HepG2 (cell line): ENCODE data around the gene SPAG7. TPM values are rescaled to one million over a fixed set of nuclear protein-coding genes. Genes with fewer than 3 reads are reported as not detected.

Experiments
- ETV5 ChIP-seq: IDR thresholded peaks from 2 replicates; pipeline ENCODE4 v1.6.1; 2018; ENCODE audit warnings: missing biosample characterization, missing genetic modification reagents, inconsistent platforms, borderline replicate concordance
- HIC2 ChIP-seq: sonication (generic); formaldehyde crosslinking; IDR thresholded peaks from 2 replicates; pipeline ENCODE4 v1.9.0; 2022; ENCODE audit warnings: low read depth, missing genetic modification reagents
- HNF4G ChIP-seq, 2 experiments: sonication (generic) in 1 of 2; formaldehyde crosslinking in 1 of 2; IDR thresholded peaks; 2 replicates each; pipeline versions ENCODE4 v1.4.0 to v1.6.1; 2011 to 2020; ENCODE audit warnings: borderline replicate concordance in 2 of 2, low read depth in 2 of 2, mild to moderate bottlenecking in 2 of 2, low read length in 1 of 2, missing genetic modification reagents in 1 of 2, moderate library complexity in 1 of 2
- LCORL ChIP-seq, 2 experiments: fragments of 450-650 bp in 1 of 2; sonication (generic) in 1 of 2; formaldehyde crosslinking in 1 of 2; IDR thresholded peaks; 2 replicates each; pipeline versions ENCODE4 v1.5.0 to v1.6.1; 2017 to 2020; ENCODE audit warnings: antibody characterized with exemption in 1 of 2, missing genetic modification reagents in 1 of 2
- NONO ChIP-seq, 2 experiments: fragments of 450-650 bp in 1 of 2; sonication (generic) in 1 of 2; formaldehyde crosslinking in 1 of 2; IDR thresholded peaks in 1 of 2; conservative IDR thresholded peaks in 1 of 2; 2 replicates each; pipeline versions ENCODE4 v1.6.1 to v1.8.0; 2017 to 2022; ENCODE audit warnings: mild to moderate bottlenecking in 1 of 2, missing genetic modification reagents in 1 of 2, moderate library complexity in 1 of 2
- SOX13 ChIP-seq, 3 experiments: fragments of 450-650 bp in 1 of 3; sonication (generic) in 1 of 3; formaldehyde crosslinking in 1 of 3; IDR thresholded peaks in 2 of 3; conservative IDR thresholded peaks in 1 of 3; 2 replicates each; pipeline versions ENCODE4 v1.5.0 to v1.6.1; 2016 to 2020; ENCODE audit warnings: antibody characterized with exemption in 1 of 3, mild to moderate bottlenecking in 1 of 3, missing compliant biosample characterization in 1 of 3, missing genetic modification reagents in 1 of 3, moderate library complexity in 1 of 3
- SPEN ChIP-seq: sonication (generic); formaldehyde crosslinking; IDR thresholded peaks from 2 replicates; pipeline ENCODE4 v1.5.1; 2020; ENCODE audit warnings: low read depth, mild to moderate bottlenecking, missing genetic modification reagents
- ZNF180 ChIP-seq: sonication (generic); formaldehyde crosslinking; IDR thresholded peaks from 2 replicates; pipeline ENCODE4 v1.4.0; 2020; ENCODE audit warnings: low read depth, missing genetic modification reagents, borderline replicate concordance
- ZNF274 ChIP-seq: sonication (generic); formaldehyde crosslinking; IDR thresholded peaks from 2 replicates; pipeline ENCODE4 v1.5.1; 2020; ENCODE audit warnings: mild to moderate bottlenecking, missing genetic modification reagents
- ZNF335 ChIP-seq: sonication (generic); formaldehyde crosslinking; IDR thresholded peaks from 2 replicates; pipeline ENCODE4 v1.4.0; 2020; ENCODE audit warnings: missing genetic modification reagents
- ZNF513 ChIP-seq: sonication (generic); formaldehyde crosslinking; conservative IDR thresholded peaks from 2 replicates; pipeline ENCODE4 v1.5.0; 2020; ENCODE audit warnings: missing genetic modification reagents
- ZNF660 ChIP-seq: sonication (generic); formaldehyde crosslinking; IDR thresholded peaks from 2 replicates; pipeline ENCODE4 v1.5.1; 2020; ENCODE audit warnings: mild to moderate bottlenecking, low read depth, missing genetic modification reagents, borderline replicate concordance
- ZNF878 ChIP-seq: sonication (generic); formaldehyde crosslinking; IDR thresholded peaks from 2 replicates; pipeline ENCODE4 v1.8.1; 2023; ENCODE audit warnings: mild to moderate bottlenecking, missing genetic modification reagents, moderate library complexity
- polyA plus RNA-seq, 8 experiments: library from polyadenylated mRNA; depleted of rRNA in 3 of 8; stranded (reverse) in 7 of 8; unstranded in 1 of 8; fragments of >200 nt; fragmentation: Illumina TruSeq in 4 of 8; extraction: Trizol in 4 of 8; gene quantifications; 2 replicates each; pipeline versions ENCODE4 v1.2.1 to v1.2.3, GENCODE V29; 2011 to 2016; ENCODE audit warnings: low read depth in 4 of 8, missing spikeins in 1 of 8, mixed read lengths in 1 of 8; ENCODE audit not compliant: insufficient read depth in 1 of 8
- total RNA-seq, 5 experiments: library from RNA; depleted of rRNA; stranded (reverse); fragments of >200 nt; fragmentation: Illumina TruSeq; extraction: Trizol; gene quantifications; 2 replicates each; pipeline ENCODE4 v1.2.3, GENCODE V29; 2016; ENCODE audit warnings: low read depth in 1 of 5
- TF ChIP-seq, protein P1 (sequence below): sonication (generic); formaldehyde crosslinking; IDR thresholded peaks from 2 replicates; pipeline ENCODE4 v1.4.0; 2020; ENCODE audit warnings: missing genetic modification reagents; ENCODE audit errors: not compliant biosample characterization
- TF ChIP-seq, protein P2 (sequence below): sonication (generic); formaldehyde crosslinking; IDR thresholded peaks from 2 replicates; pipeline ENCODE4 v1.4.0; 2020; ENCODE audit warnings: missing genetic modification reagents

The SPAG7 gene
- total and polyA plus RNA-seq, 2 of the 13 experiments (the other 11 are each of a cell fraction or from before 2014, with no cell fraction given): 51.0 to 59.0 TPM

- TF ChIP-seq ZNF180 (CRISPR knock-in tag): no peak
- TF ChIP-seq SOX13 (IDR thresholded peaks at IDR 0.05): no peak
- TF ChIP-seq SOX13 (CRISPR knock-in tag; conservative IDR thresholded peaks at IDR 0.05 in 1 of 2, IDR thresholded peaks at IDR 0.05 in 1 of 2): 0 out of 4 replicates have a peak, but pooled peaks of 1 of the 2 experiments have one; percentile 9
- TF ChIP-seq, protein P1, sequence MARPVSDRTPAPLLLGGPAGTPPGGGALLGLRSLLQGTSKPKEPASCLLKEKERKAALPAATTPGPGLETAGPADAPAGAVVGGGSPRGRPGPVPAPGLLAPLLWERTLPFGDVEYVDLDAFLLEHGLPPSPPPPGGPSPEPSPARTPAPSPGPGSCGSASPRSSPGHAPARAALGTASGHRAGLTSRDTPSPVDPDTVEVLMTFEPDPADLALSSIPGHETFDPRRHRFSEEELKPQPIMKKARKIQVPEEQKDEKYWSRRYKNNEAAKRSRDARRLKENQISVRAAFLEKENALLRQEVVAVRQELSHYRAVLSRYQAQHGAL: no peak
- TF ChIP-seq ZNF878 (CRISPR knock-in tag): peak; percentile 59; the same call in 1 of the 2 replicates
- TF ChIP-seq HNF4G (IDR thresholded peaks at IDR 0.05; ENCODE audit: borderline replicate concordance, low read depth, low read length): peak; percentile 38; the same call in 1 of the 2 replicates
- TF ChIP-seq HNF4G (CRISPR knock-in tag; IDR thresholded peaks at IDR 0.05; ENCODE audit: borderline replicate concordance, low read depth): no peak
- no peak for TF ChIP-seq ZNF335
- no peak for TF ChIP-seq ZNF660 (CRISPR knock-in tag)
- no peak for TF ChIP-seq NONO (IDR thresholded peaks at IDR 0.05)
- TF ChIP-seq NONO (CRISPR knock-in tag; conservative IDR thresholded peaks at IDR 0.05): peak; percentile 86
- TF ChIP-seq, protein P2, sequence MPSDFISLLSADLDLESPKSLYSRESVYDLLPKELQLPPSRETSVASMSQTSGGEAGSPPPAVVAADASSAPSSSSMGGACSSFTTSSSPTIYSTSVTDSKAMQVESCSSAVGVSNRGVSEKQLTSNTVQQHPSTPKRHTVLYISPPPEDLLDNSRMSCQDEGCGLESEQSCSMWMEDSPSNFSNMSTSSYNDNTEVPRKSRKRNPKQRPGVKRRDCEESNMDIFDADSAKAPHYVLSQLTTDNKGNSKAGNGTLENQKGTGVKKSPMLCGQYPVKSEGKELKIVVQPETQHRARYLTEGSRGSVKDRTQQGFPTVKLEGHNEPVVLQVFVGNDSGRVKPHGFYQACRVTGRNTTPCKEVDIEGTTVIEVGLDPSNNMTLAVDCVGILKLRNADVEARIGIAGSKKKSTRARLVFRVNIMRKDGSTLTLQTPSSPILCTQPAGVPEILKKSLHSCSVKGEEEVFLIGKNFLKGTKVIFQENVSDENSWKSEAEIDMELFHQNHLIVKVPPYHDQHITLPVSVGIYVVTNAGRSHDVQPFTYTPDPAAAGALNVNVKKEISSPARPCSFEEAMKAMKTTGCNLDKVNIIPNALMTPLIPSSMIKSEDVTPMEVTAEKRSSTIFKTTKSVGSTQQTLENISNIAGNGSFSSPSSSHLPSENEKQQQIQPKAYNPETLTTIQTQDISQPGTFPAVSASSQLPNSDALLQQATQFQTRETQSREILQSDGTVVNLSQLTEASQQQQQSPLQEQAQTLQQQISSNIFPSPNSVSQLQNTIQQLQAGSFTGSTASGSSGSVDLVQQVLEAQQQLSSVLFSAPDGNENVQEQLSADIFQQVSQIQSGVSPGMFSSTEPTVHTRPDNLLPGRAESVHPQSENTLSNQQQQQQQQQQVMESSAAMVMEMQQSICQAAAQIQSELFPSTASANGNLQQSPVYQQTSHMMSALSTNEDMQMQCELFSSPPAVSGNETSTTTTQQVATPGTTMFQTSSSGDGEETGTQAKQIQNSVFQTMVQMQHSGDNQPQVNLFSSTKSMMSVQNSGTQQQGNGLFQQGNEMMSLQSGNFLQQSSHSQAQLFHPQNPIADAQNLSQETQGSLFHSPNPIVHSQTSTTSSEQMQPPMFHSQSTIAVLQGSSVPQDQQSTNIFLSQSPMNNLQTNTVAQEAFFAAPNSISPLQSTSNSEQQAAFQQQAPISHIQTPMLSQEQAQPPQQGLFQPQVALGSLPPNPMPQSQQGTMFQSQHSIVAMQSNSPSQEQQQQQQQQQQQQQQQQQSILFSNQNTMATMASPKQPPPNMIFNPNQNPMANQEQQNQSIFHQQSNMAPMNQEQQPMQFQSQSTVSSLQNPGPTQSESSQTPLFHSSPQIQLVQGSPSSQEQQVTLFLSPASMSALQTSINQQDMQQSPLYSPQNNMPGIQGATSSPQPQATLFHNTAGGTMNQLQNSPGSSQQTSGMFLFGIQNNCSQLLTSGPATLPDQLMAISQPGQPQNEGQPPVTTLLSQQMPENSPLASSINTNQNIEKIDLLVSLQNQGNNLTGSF (CRISPR knock-in tag): peak; percentile 63; the same call in 1 of the 2 replicates
- 0 out of 2 replicates have a peak, but pooled peaks have one; percentile 39 for TF ChIP-seq ZNF274 (CRISPR knock-in tag)
- TF ChIP-seq HIC2 (CRISPR knock-in tag): no peak
- no peak for TF ChIP-seq LCORL (IDR thresholded peaks at IDR 0.05)
- peak; percentile 18; the same call in 1 of the 2 replicates for TF ChIP-seq LCORL (CRISPR knock-in tag; IDR thresholded peaks at IDR 0.05)
- TF ChIP-seq ZNF513 (CRISPR knock-in tag): no peak
- TF ChIP-seq SPEN (CRISPR knock-in tag): peak; percentile 67; the same call in 1 of the 2 replicates
- peak; percentile 71 for TF ChIP-seq ETV5 (CRISPR knock-in tag)
Observed at GRCh38 chr17:4949321-4950074, 18.1 kb downstream of the SPAG7 start (continued).
